Lung (tissue), 12 donors: ENCODE data around the gene IFIH1. TPM values are rescaled to one million over a fixed set of nuclear protein-coding genes. Genes with fewer than 3 reads are reported as not detected.

Experiments
- ATAC-seq: fragments of 200-7000 bp; cut with Tn5 transposase; one replicate; pipeline ENCODE4 v1.9.1; 2020; ENCODE audit warnings: moderate number of reproducible peaks; ENCODE audit not compliant: insufficient read depth, low FRiP score
- DNase-seq, 3 donors: peaks; one replicate each; pipeline ENCODE4 v3.0.0-alpha.2; 2013 to 2017
- H3K27ac ChIP-seq, 2 donors: one replicate each; pipeline ENCODE4 v1.5.1; 2013; ENCODE audit warnings: mild to moderate bottlenecking in 2 of 2, moderate library complexity in 2 of 2, control low read depth in 1 of 2, inconsistent platforms in 1 of 2, low read depth in 1 of 2, low read length in 1 of 2
- H3K27me3 ChIP-seq, 3 donors: one replicate each; pipeline ENCODE4 v1.5.1; 2013; ENCODE audit warnings: low read length in 2 of 3; ENCODE audit not compliant: control insufficient read depth in 3 of 3, insufficient read depth in 3 of 3
- H3K36me3 ChIP-seq, 4 donors: one replicate each; pipeline ENCODE4 v1.5.1; 2013; ENCODE audit warnings: low read length in 4 of 4, mild to moderate bottlenecking in 1 of 4, moderate library complexity in 1 of 4; ENCODE audit not compliant: control insufficient read depth in 4 of 4, insufficient read depth in 4 of 4
- H3K4me1 ChIP-seq, 5 donors: one replicate each; pipeline ENCODE4 v1.5.1; 2013; ENCODE audit warnings: low read length in 5 of 5, mild to moderate bottlenecking in 2 of 5, moderate library complexity in 1 of 5; ENCODE audit not compliant: control insufficient read depth in 5 of 5, insufficient read depth in 5 of 5
- H3K4me3 ChIP-seq: one replicate; pipeline ENCODE4 v1.5.1; 2013; ENCODE audit warnings: mild to moderate bottlenecking, control low read depth, moderate library complexity
- H3K9ac ChIP-seq, 2 donors: one replicate each; pipeline ENCODE4 v1.5.1; 2013; ENCODE audit warnings: low read length in 2 of 2, control low read depth in 1 of 2; ENCODE audit not compliant: insufficient read depth in 1 of 2
- H3K9me3 ChIP-seq, 4 donors: one replicate each; pipeline ENCODE4 v1.5.1; 2013; ENCODE audit warnings: low read length in 3 of 4, mild to moderate bottlenecking in 1 of 4, moderate library complexity in 1 of 4; ENCODE audit not compliant: control insufficient read depth in 4 of 4, insufficient read depth in 3 of 4
- WGBS, 2 donors: extraction: QIAGEN DNeasy Blood & Tissue Kit; methylation state at CpG; one replicate each; pipeline ENCODE4 v1.1.7; 2013; 5-methylcytosine and 5-hydroxymethylcytosine counted together
- polyA plus RNA-seq, 2 donors: library from polyadenylated mRNA; stranded (reverse); fragments of 200-250 nt; gene quantifications; one replicate each; pipeline ENCODE4 v1.2.1, GENCODE V29; 2013
- total RNA-seq, 2 donors: library from RNA; depleted of rRNA in 1 of 2; stranded (reverse); fragments of >200 nt in 1 of 2; gene quantifications; one replicate each; pipeline ENCODE4 v1.2.1, GENCODE V29; 2014 to 2021
- TF ChIP-seq, protein P1 (sequence below): IDR thresholded peaks from 2 replicates; pipeline ENCODE4 v1.5.1; 2012; ENCODE audit warnings: mild to moderate bottlenecking; ENCODE audit errors: control extremely low read depth, extremely low read depth
- donor health status: control.
- donor health status: control.
- donor health status: Bipolar disorder and iron deficiency.
- donor health status: healthy.
- donor health status: DM: yes; HTN: yes; CAD: no.

The IFIH1 gene
- total and polyA plus RNA-seq, 4 donors: 9.4 to 26.1 (median 20.1) TPM

DNA sequence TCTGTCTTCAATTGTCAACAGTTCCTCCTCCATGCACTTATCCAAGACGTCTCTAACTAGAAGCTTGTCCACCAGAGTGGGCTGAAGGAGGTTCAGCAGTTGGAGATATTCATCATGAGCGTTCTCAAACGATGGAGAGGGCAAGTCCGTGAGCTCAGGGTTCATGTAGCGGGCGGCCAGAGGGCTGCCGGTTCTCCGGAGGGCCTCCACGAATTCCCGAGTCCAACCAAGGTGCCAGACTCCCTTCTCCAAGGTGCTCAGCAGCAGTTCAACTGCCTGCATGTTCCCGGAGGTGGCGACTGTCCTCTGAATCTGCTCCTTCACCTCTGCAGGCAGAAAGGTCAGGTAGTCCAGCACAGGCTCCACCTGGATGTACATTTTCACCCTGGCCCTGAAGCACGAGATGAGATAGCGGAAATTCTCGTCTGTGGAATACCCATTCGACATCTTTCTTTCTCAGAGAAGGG is 590 bp downstream of the IFIH1 start:
- H3K9ac ChIP-seq: peak overlapping the region; percentile 86 to 90
- peak overlapping the region; percentile 91 for H3K4me3 ChIP-seq
- peaks cover 0 to 15% (median 9%) of the 10 kb centered on the region in 5 donors for H3K4me1 ChIP-seq
- H3K36me3 ChIP-seq: no peaks in the 10 kb centered on the region
- TF ChIP-seq, protein P1, sequence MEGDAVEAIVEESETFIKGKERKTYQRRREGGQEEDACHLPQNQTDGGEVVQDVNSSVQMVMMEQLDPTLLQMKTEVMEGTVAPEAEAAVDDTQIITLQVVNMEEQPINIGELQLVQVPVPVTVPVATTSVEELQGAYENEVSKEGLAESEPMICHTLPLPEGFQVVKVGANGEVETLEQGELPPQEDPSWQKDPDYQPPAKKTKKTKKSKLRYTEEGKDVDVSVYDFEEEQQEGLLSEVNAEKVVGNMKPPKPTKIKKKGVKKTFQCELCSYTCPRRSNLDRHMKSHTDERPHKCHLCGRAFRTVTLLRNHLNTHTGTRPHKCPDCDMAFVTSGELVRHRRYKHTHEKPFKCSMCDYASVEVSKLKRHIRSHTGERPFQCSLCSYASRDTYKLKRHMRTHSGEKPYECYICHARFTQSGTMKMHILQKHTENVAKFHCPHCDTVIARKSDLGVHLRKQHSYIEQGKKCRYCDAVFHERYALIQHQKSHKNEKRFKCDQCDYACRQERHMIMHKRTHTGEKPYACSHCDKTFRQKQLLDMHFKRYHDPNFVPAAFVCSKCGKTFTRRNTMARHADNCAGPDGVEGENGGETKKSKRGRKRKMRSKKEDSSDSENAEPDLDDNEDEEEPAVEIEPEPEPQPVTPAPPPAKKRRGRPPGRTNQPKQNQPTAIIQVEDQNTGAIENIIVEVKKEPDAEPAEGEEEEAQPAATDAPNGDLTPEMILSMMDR: no peak
- ATAC-seq (peak; percentile 27), DNase-seq (peak in 2 of 3 donors; percentile 15 to 40)
- peak overlapping the region; percentile 87 to 96 for H3K27ac ChIP-seq
- 2 to 3% methylated on average over 16 of the region's 16 CpGs for WGBS, 2 donors
- no peaks in the 10 kb centered on the region for H3K27me3 ChIP-seq
- H3K9me3 ChIP-seq: no peaks in the 10 kb centered on the region

DNA sequence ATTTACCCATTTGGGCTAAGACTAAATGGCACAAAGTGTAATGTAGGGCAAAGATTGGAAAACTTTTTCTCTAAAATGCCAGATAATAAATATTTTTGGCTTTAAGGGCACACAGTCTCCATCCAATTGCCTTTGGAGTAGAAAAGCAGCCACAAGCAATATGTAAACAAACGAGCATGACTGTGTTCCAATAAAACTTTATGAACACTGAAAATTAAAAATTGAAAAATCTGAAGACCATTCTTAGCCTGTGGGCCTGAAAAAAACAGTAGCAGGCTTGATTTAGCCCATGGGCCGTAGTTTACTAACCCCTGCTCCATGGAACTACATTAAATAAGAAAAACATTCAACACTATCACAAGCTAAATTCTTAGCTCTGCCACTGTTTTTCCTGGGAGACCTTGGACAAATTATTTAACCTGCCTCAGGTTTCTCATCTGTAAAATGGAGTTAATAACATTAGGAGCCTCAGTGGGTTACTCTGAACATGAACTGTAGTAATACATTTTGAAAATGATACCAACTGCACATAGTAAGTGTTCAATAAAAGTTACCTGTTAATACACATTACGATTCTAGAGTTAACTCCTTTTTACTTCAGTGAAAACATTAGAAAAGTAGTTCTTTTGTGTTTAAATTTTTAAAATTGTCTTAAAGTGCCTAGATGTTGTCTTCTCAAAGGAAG is 1.3 kb downstream of the IFIH1 start:
- Histone ChIP-seq H3K27me3 (no peaks in the 10 kb centered on the region), H3K36me3 (no peaks in the 10 kb centered on the region), H3K4me1 (peaks cover 0 to 15% (median 9%) of the 10 kb centered on the region in 5 donors), H3K9me3 (no peaks in the 10 kb centered on the region), H3K27ac (no peak overlapping the region), H3K4me3 (peak overlapping the region; percentile 91), H3K9ac (no peak overlapping the region)
- DNase-seq (peak in 1 of 3 donors; percentile 11), ATAC-seq (no peak)
- WGBS, 2 donors: 65 to 66% methylated on average over 3 of the region's 3 CpGs
- TF ChIP-seq, protein P1: no peak

DNA sequence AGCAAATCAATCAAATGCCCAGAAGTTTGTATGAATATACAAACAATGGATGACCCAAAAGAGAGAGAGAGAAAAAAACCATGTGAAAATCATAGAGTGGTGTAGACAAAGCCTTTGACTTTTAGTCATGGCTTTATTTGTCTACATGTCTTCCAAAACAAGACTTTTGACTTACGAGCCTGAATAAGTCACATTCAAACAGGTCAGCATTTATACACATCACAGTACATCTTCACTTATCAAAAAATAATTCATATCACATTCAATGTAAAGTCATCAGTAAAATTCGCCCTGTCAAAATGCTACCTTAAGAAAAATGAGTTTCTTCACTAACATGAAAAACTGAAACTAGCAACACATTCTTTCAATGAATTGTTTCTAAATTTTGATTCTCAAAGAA is 1.9 kb downstream of the IFIH1 start:
- no peak overlapping the region for H3K9ac ChIP-seq

More for the DNA sequence above, 1.9 kb downstream of the IFIH1 start:
- Histone ChIP-seq H3K4me1 (peaks cover 0 to 15% (median 9%) of the 10 kb centered on the region in 5 donors), H3K4me3 (no peak overlapping the region), H3K36me3 (no peaks in the 10 kb centered on the region), H3K9me3 (no peaks in the 10 kb centered on the region), H3K27ac (no peak overlapping the region), H3K27me3 (no peaks in the 10 kb centered on the region)
- DNase-seq: no peak
- WGBS, 2 donors: 72 to 74% methylated on average over 2 of the region's 2 CpGs
- TF ChIP-seq, protein P1: no peak
- ATAC-seq: no peak
